ENCODE data around the gene WDR81. TPM values are rescaled to one million over a fixed set of nuclear protein-coding genes. Genes with fewer than 3 reads are reported as not detected.
A peak's percentile ranks its signal among the peaks of the same experiment; 100 is the strongest.

WDR81 gene
- total RNA-seq, 1 experiment from 2014 or later, result 17.3 TPM

GRCh38 chr17:1716912-1717695 lies 7.4 kb upstream of the WDR81 start:
- Histone ChIP-seq H3K9ac (ENCODE audit: low read length) (peak overlapping the region; percentile 93), H3K9me2 (ENCODE audit: insufficient read depth) (no peaks in the 10 kb centered on the region), H3K27me3 (ENCODE audit: insufficient read depth, low read length) (no peaks in the 10 kb centered on the region), H3K9me3 (ENCODE audit: control insufficient read depth in 1 of 2, insufficient read depth in 1 of 2, low read depth in 1 of 2, low read length in 2 of 2) (no peaks in the 10 kb centered on the region), H3K36me3 (ENCODE audit: control insufficient read depth in 1 of 2, insufficient read depth in 2 of 2, low read length in 2 of 2) (peaks cover 0 to 14% of the 10 kb centered on the region in 2 experiments; a peak in 1 of 4 replicates), H3K4me3 (replicated peaks in 1 of 2; ENCODE audit: low read depth in 1 of 2, low read length in 2 of 2) (peak overlapping the region; percentile 73 to 94), H2AFZ (ENCODE audit: low read depth, low read length, poor library complexity, severe bottlenecking) (no peak overlapping the region), H3K4me2 (ENCODE audit: low read length) (peak overlapping the region; percentile 94), H3K79me2 (ENCODE audit: insufficient read depth, low read length) (peaks cover 33% of the 10 kb centered on the region; the same call in 1 of the 2 replicates), H3K4me1 (ENCODE audit: control insufficient read depth in 1 of 2, insufficient read depth in 2 of 2, low read length in 2 of 2) (peaks cover 28 to 60% of the 10 kb centered on the region in 2 experiments), H4K20me1 (ENCODE audit: insufficient read depth) (no peaks in the 10 kb centered on the region), H3K27ac (ENCODE audit: low read depth, low read length) (peak overlapping the region; percentile 99)
- no peak for TF ChIP-seq ZFX (IDR thresholded peaks at IDR 0.05)
- TF ChIP-seq MAX (IDR thresholded peaks at IDR 0.05), result peak; percentile 90
- TF ChIP-seq ZNF274 (IDR thresholded peaks at IDR 0.05; ENCODE audit: low read depth, low read length), result no peak
- TF ChIP-seq ZBTB33 (IDR thresholded peaks at IDR 0.05; ENCODE audit: extremely low read depth, insufficient replicate concordance, low read length), result no peak
- no peak for TF ChIP-seq POLR2A (IDR thresholded peaks at IDR 0.05; ENCODE audit: borderline replicate concordance, extremely low read depth, insufficient read depth, insufficient read length)
- no peak for TF ChIP-seq EZH2 (IDR thresholded peaks at IDR 0.05)
- TF ChIP-seq POLR2AphosphoS5 (IDR thresholded peaks at IDR 0.05; ENCODE audit: low read depth, low read length), result peak; percentile 65
- peak; percentile 63 for TF ChIP-seq TCF7L2 (IDR thresholded peaks at IDR 0.05; ENCODE audit: borderline replicate concordance, extremely low read depth, insufficient read depth, insufficient read length)
- peak; percentile 53 for TF ChIP-seq YY1 (IDR thresholded peaks at IDR 0.05; ENCODE audit: extremely low read depth, insufficient replicate concordance, low read depth, low read length)
- TF ChIP-seq RAD21 (IDR thresholded peaks at IDR 0.05; ENCODE audit: low read depth), result no peak
- no peak for TF ChIP-seq CTCF (IDR thresholded peaks at IDR 0.05 in 2 of 3, conservative IDR thresholded peaks at IDR 0.05 in 1 of 3; ENCODE audit: borderline replicate concordance in 1 of 3, insufficient read depth in 1 of 3, low read depth in 2 of 3, low read length in 2 of 3)
- peak; percentile 86 for TF ChIP-seq SIN3A (IDR thresholded peaks at IDR 0.05; ENCODE audit: low read depth)
- peak; percentile 86 for TF ChIP-seq SP1 (IDR thresholded peaks at IDR 0.05; ENCODE audit: low read depth)
- BruUV-seq (replicated peaks), result no TSS peak
- ChIA-PET CTCF (interaction anchor here (0.7 to 2.3 kb wide), 10 partner anchors 10 to 528 kb away, joined by 3 to 15 read pairs (median 6); partner anchors contain the start of gene RILP), POLR2A (interaction anchor here (0.6 to 1.9 kb wide), 18 partner anchors 11 to 254 kb away, joined by 3 to 14 read pairs (median 4); partner anchors contain the start of genes PITPNA, RILP, RPA1 and SERPINF1), RAD21 (ENCODE audit: low non-redundant PET in 1 of 2, low total read pairs in 2 of 2, uncharacterized antibody in 2 of 2, unreplicated experiment in 2 of 2) (interaction anchor here (0.6 to 1.5 kb wide), 7 partner anchors 33 to 321 kb away, joined by 3 to 6 read pairs (median 4); no protein-coding TSS in a partner anchor)
- DNase-seq (ENCODE audit: low read depth, low spot score), result peak; percentile 99
- peak; percentile 67 for ATAC-seq
- intact Hi-C loops (cut with micrococcal nuclease), result loop anchor here (2.0 to 10.0 kb wide), 3 partner anchors 32 to 688 kb away; partner anchors contain the start of genes MNT, PITPNA and PRPF8
